ENCODE results near the gene CTIF. TPM values are rescaled to one million over a fixed set of nuclear protein-coding genes. Genes with fewer than 3 reads are reported as not detected.

Gene CTIF
- total RNA-seq, 1 donor from 2014 or later, result 137 TPM

GRCh38 chr18:48611203-48611602 is 72.4 kb downstream of the CTIF start:
- Mint-ChIP-seq H3K36me3 (ENCODE audit: unreplicated experiment) (no peaks in the 10 kb centered on the region), H3K27ac (ENCODE audit: unreplicated experiment) (no peak overlapping the region), H3K9me3 (ENCODE audit: unreplicated experiment) (peaks cover 8% of the 10 kb centered on the region), H3K27me3 (ENCODE audit: unreplicated experiment) (peaks cover 17% of the 10 kb centered on the region), H3K4me1 (ENCODE audit: low read depth, unreplicated experiment) (peaks cover 67% of the 10 kb centered on the region), H3K4me3 (ENCODE audit: unreplicated experiment) (no peak overlapping the region)
- no peak for DNase-seq
- no peak for TF ChIP-seq CTCF (IDR thresholded peaks at IDR 0.05; ENCODE audit: partially characterized antibody, unreplicated experiment)

- Mint-ChIP-seq H3K36me3 (ENCODE audit: unreplicated experiment) (no peaks in the 10 kb centered on the region), H3K4me1 (ENCODE audit: low read depth, unreplicated experiment) (peaks cover 61% of the 10 kb centered on the region), H3K4me3 (ENCODE audit: unreplicated experiment) (no peak overlapping the region), H3K27me3 (ENCODE audit: unreplicated experiment) (peaks cover 17% of the 10 kb centered on the region), H3K9me3 (ENCODE audit: unreplicated experiment) (peaks cover 8% of the 10 kb centered on the region), H3K27ac (ENCODE audit: unreplicated experiment) (peak overlapping the region; percentile 29)
- no peak for TF ChIP-seq CTCF (IDR thresholded peaks at IDR 0.05; ENCODE audit: partially characterized antibody, unreplicated experiment)
- no peak for DNase-seq
These were observed 73.1 kb downstream of the CTIF start for GRCh38 chr18:48611785-48612480.

- H3K4me3 Mint-ChIP-seq (ENCODE audit: unreplicated experiment), result no peak overlapping the region
- TF ChIP-seq CTCF (IDR thresholded peaks at IDR 0.05; ENCODE audit: partially characterized antibody, unreplicated experiment), result no peak
- H3K27ac Mint-ChIP-seq (ENCODE audit: unreplicated experiment), result no peak overlapping the region
- no peaks in the 10 kb centered on the region for H3K36me3 Mint-ChIP-seq (ENCODE audit: unreplicated experiment)
- peaks cover 56% of the 10 kb centered on the region for H3K4me1 Mint-ChIP-seq (ENCODE audit: low read depth, unreplicated experiment)
- no peak for DNase-seq
- peaks cover 6% of the 10 kb centered on the region for H3K9me3 Mint-ChIP-seq (ENCODE audit: unreplicated experiment)
- H3K27me3 Mint-ChIP-seq (ENCODE audit: unreplicated experiment), result peaks cover 14% of the 10 kb centered on the region
These were observed 73.7 kb downstream of the CTIF start for GRCh38 chr18:48612511-48612910.

GRCh38 chr18:48612917-48613316 is 74.1 kb downstream of the CTIF start:
- no peak overlapping the region for H3K4me3 Mint-ChIP-seq (ENCODE audit: unreplicated experiment)
- H3K27ac Mint-ChIP-seq (ENCODE audit: unreplicated experiment), result peak overlapping the region; percentile 60
- H3K9me3 Mint-ChIP-seq (ENCODE audit: unreplicated experiment), result peaks cover 6% of the 10 kb centered on the region
- DNase-seq, result no peak
- H3K36me3 Mint-ChIP-seq (ENCODE audit: unreplicated experiment), result no peaks in the 10 kb centered on the region
- H3K4me1 Mint-ChIP-seq (ENCODE audit: low read depth, unreplicated experiment), result peaks cover 52% of the 10 kb centered on the region
- no peak for TF ChIP-seq CTCF (IDR thresholded peaks at IDR 0.05; ENCODE audit: partially characterized antibody, unreplicated experiment)
- H3K27me3 Mint-ChIP-seq (ENCODE audit: unreplicated experiment), result peaks cover 12% of the 10 kb centered on the region

- H3K4me3 Mint-ChIP-seq (ENCODE audit: unreplicated experiment), result peak overlapping the region; percentile 9
- H3K27me3 Mint-ChIP-seq (ENCODE audit: unreplicated experiment), result peaks cover 8% of the 10 kb centered on the region
- peaks cover 48% of the 10 kb centered on the region for H3K4me1 Mint-ChIP-seq (ENCODE audit: low read depth, unreplicated experiment)
- H3K36me3 Mint-ChIP-seq (ENCODE audit: unreplicated experiment), result no peaks in the 10 kb centered on the region
- H3K9me3 Mint-ChIP-seq (ENCODE audit: unreplicated experiment), result peaks cover 8% of the 10 kb centered on the region
- TF ChIP-seq CTCF (IDR thresholded peaks at IDR 0.05; ENCODE audit: partially characterized antibody, unreplicated experiment), result no peak
- peak overlapping the region; percentile 2 for H3K27ac Mint-ChIP-seq (ENCODE audit: unreplicated experiment)
- peak; percentile 38 for DNase-seq
These were observed 75.0 kb downstream of the CTIF start for GRCh38 chr18:48613589-48614404.
